GM21786 (cell line): ENCODE results near the gene L3MBTL1.

Experiments used
- ATAC-seq: cut with Tn5 transposase; IDR thresholded peaks from one replicate; pipeline ENCODE4 v1.9.1; 2021; ENCODE audit not compliant: unreplicated experiment

L3MBTL1 gene

GRCh38 chr20:43558412-43559146, 51.1 kb downstream of the L3MBTL1 start, which contains the start of gene SGK2:
SGK2 (plus strand) TSS chr20:43559027; CDS start chr20:43566496, 7,469 bp downstream.
- ATAC-seq: no peak

GRCh38 chr20:43559147-43559987, 51.9 kb downstream of the L3MBTL1 start:
- ATAC-seq: no peak

GRCh38 chr20:43560974-43561373, 53.5 kb downstream of the L3MBTL1 start:
- ATAC-seq: no peak

- no peak for ATAC-seq
Measured at GRCh38 chr20:43563429-43563828, 55.9 kb downstream of the L3MBTL1 start.

GRCh38 chr20:43563991-43564390, 56.5 kb downstream of the L3MBTL1 start:
- no peak for ATAC-seq

- no peak for ATAC-seq
Measured at GRCh38 chr20:43564455-43564854, 57.0 kb downstream of the L3MBTL1 start.

- ATAC-seq: no peak
Measured at GRCh38 chr20:43564993-43565757, 57.7 kb downstream of the L3MBTL1 start.

GRCh38 chr20:43565758-43566104, 58.2 kb downstream of the L3MBTL1 start:
- ATAC-seq: no peak

GRCh38 chr20:43567477-43567876, 60.0 kb downstream of the L3MBTL1 start:
- ATAC-seq: no peak

- no peak for ATAC-seq
Measured at GRCh38 chr20:43568706-43569105, 61.2 kb downstream of the L3MBTL1 start.

GRCh38 chr20:43569282-43569681, 61.8 kb downstream of the L3MBTL1 start:
- no peak for ATAC-seq

GRCh38 chr20:43570496-43570895, 63.0 kb downstream of the L3MBTL1 start:
- no peak for ATAC-seq

- no peak for ATAC-seq
Measured at GRCh38 chr20:43571310-43571709, 63.8 kb downstream of the L3MBTL1 start.

- no peak for ATAC-seq
Measured at GRCh38 chr20:43571771-43572170, 64.3 kb downstream of the L3MBTL1 start.

- no peak for ATAC-seq
Measured at GRCh38 chr20:43572891-43573290, 65.4 kb downstream of the L3MBTL1 start.

GRCh38 chr20:43576108-43576507, 68.6 kb downstream of the L3MBTL1 start:
- no peak for ATAC-seq

GRCh38 chr20:43579861-43580793, 72.6 kb downstream of the L3MBTL1 start:
- ATAC-seq: no peak

GRCh38 chr20:43583133-43583864, 75.8 kb downstream of the L3MBTL1 start:
- ATAC-seq: no peak

- no peak for ATAC-seq
Measured at GRCh38 chr20:43583982-43584432, 76.5 kb downstream of the L3MBTL1 start.
